CD4-positive, CD25-positive, alpha-beta regulatory T cell (primary cell): Measurements from ENCODE around the gene DSCAM. TPM values are rescaled to one million over a fixed set of nuclear protein-coding genes. Genes with fewer than 3 reads are reported as not detected.

Source experiments
- ATAC-seq, 2 donors: fragments of 150-1000 bp; cut with Tn5 transposase; one replicate each; pipeline ENCODE4 v1.10.0; 2021; ENCODE audit warnings: low read depth in 2 of 2, moderate number of reproducible peaks in 2 of 2, moderate library complexity in 1 of 2
- DNase-seq, 3 donors: peaks; one replicate each; pipeline versions ENCODE4 v3.0.0 to v3.0.0-alpha.2; 2012 to 2022; ENCODE audit warnings: mixed read lengths in 1 of 3
- H3K27ac ChIP-seq: one replicate; pipeline ENCODE4 v1.7.0; 2013; ENCODE audit warnings: mild to moderate bottlenecking, low read length; ENCODE audit not compliant: insufficient read depth, poor library complexity, severe bottlenecking
- H3K27me3 ChIP-seq: one replicate; pipeline ENCODE4 v1.7.0; 2013; ENCODE audit warnings: low read length; ENCODE audit not compliant: control insufficient read depth, insufficient read depth
- H3K36me3 ChIP-seq: one replicate; pipeline ENCODE4 v1.7.0; 2013; ENCODE audit warnings: mild to moderate bottlenecking, low read length, moderate library complexity; ENCODE audit not compliant: control insufficient read depth, insufficient read depth
- H3K4me1 ChIP-seq: 2 replicates; pipeline ENCODE4 v1.7.0; 2013; ENCODE audit warnings: mild to moderate bottlenecking, low read length; ENCODE audit not compliant: insufficient read depth, control insufficient read depth, poor library complexity, severe bottlenecking
- H3K4me3 ChIP-seq: one replicate; pipeline ENCODE4 v1.7.0; 2013; ENCODE audit warnings: low read depth, mild to moderate bottlenecking, low read length, moderate library complexity
- H3K9me3 ChIP-seq, 2 experiments: 1 replicate in 1 of 2; 2 replicates in 1 of 2; pipeline ENCODE4 v1.7.0; 2013; ENCODE audit warnings: low read length in 2 of 2, mild to moderate bottlenecking in 1 of 2, moderate library complexity in 1 of 2; ENCODE audit not compliant: control insufficient read depth in 2 of 2
- H3K27ac Mint-ChIP-seq, 3 donors: one replicate each; pipeline ENCODE4 v1.8.0; 2020 to 2022; ENCODE audit warnings: mild to moderate bottlenecking in 3 of 3, mixed read lengths in 3 of 3, moderate library complexity in 2 of 3
- H3K27me3 Mint-ChIP-seq: one replicate; pipeline ENCODE4 v1.8.0; 2022; ENCODE audit warnings: mild to moderate bottlenecking, mixed read lengths
- H3K36me3 Mint-ChIP-seq: one replicate; pipeline ENCODE4 v1.8.0; 2020; ENCODE audit warnings: mixed read lengths
- H3K4me1 Mint-ChIP-seq, 4 donors: one replicate each; pipeline ENCODE4 v1.8.0; 2020 to 2022; ENCODE audit warnings: mixed read lengths in 4 of 4, mild to moderate bottlenecking in 1 of 4
- H3K4me3 Mint-ChIP-seq, 4 donors: one replicate each; pipeline ENCODE4 v1.8.0; 2020 to 2022; ENCODE audit warnings: mild to moderate bottlenecking in 4 of 4, mixed read lengths in 4 of 4, moderate library complexity in 3 of 4
- H3K9me3 Mint-ChIP-seq, 7 donors: one replicate each; pipeline ENCODE4 v1.8.0; 2020 to 2022; ENCODE audit warnings: mixed read lengths in 7 of 7, mild to moderate bottlenecking in 3 of 7, moderate library complexity in 2 of 7
- polyA plus RNA-seq, 4 donors: library from polyadenylated mRNA; unstranded; fragments of 300-500 nt; fragmentation: Illumina TruSeq; gene quantifications; one replicate each; pipeline ENCODE4 v1.2.3, GENCODE V29; 2021
- total RNA-seq: library from RNA; stranded (reverse); gene quantifications from one replicate; pipeline ENCODE4 v1.2.3, GENCODE V29; 2022

DSCAM gene
- total and polyA plus RNA-seq, 5 donors from 2014 or later = not detected

GRCh38 chr21:40173816-40174215 is 673.1 kb downstream of the DSCAM start:
- Mint-ChIP-seq H3K27ac (no peak overlapping the region), H3K36me3 (no peaks in the 10 kb centered on the region), H3K4me1 (no peaks in the 10 kb centered on the region), H3K4me3 (no peak overlapping the region), H3K9me3 (peaks cover 0 to 7% (median 6%) of the 10 kb centered on the region in 7 donors), H3K27me3 (no peaks in the 10 kb centered on the region)
- Histone ChIP-seq H3K27ac (no peak overlapping the region), H3K4me1 (no peaks in the 10 kb centered on the region), H3K4me3 (no peak overlapping the region), H3K36me3 (no peaks in the 10 kb centered on the region), H3K27me3 (no peaks in the 10 kb centered on the region), H3K9me3 (peaks cover 0 to 3% of the 10 kb centered on the region in 2 experiments)
- DNase-seq (no peak), ATAC-seq (no peak)

GRCh38 chr21:40169971-40170370 is 677.0 kb downstream of the DSCAM start:
- ATAC-seq (no peak), DNase-seq (no peak)
- Histone ChIP-seq H3K27ac (no peak overlapping the region), H3K4me1 (no peaks in the 10 kb centered on the region), H3K9me3 (peaks cover 2 to 3% of the 10 kb centered on the region in 2 experiments), H3K36me3 (no peaks in the 10 kb centered on the region), H3K4me3 (no peak overlapping the region), H3K27me3 (no peaks in the 10 kb centered on the region)
- H3K27ac Mint-ChIP-seq = no peak overlapping the region
- no peaks in the 10 kb centered on the region for H3K36me3 Mint-ChIP-seq
- no peaks in the 10 kb centered on the region for H3K27me3 Mint-ChIP-seq
- H3K4me3 Mint-ChIP-seq = no peak overlapping the region
- H3K4me1 Mint-ChIP-seq = no peaks in the 10 kb centered on the region
- H3K9me3 Mint-ChIP-seq = peaks cover 0 to 8% (median 3%) of the 10 kb centered on the region in 7 donors

- no peak for DNase-seq
- Mint-ChIP-seq H3K36me3 (no peaks in the 10 kb centered on the region), H3K27me3 (no peaks in the 10 kb centered on the region), H3K27ac (no peak overlapping the region), H3K9me3 (peaks cover 0 to 8% (median 0%) of the 10 kb centered on the region in 7 donors), H3K4me3 (no peak overlapping the region), H3K4me1 (no peaks in the 10 kb centered on the region)
- H3K27me3 ChIP-seq = no peaks in the 10 kb centered on the region
- peaks cover 2 to 3% of the 10 kb centered on the region in 2 experiments for H3K9me3 ChIP-seq
- H3K4me3 ChIP-seq = no peak overlapping the region
- H3K36me3 ChIP-seq = no peaks in the 10 kb centered on the region
- no peak for ATAC-seq
- no peaks in the 10 kb centered on the region for H3K4me1 ChIP-seq
- no peak overlapping the region for H3K27ac ChIP-seq
These were observed 680.6 kb downstream of the DSCAM start for GRCh38 chr21:40166291-40166843.

- H3K27ac Mint-ChIP-seq = no peak overlapping the region
- no peak overlapping the region for H3K4me3 Mint-ChIP-seq
- H3K9me3 ChIP-seq = peaks cover 2 to 3% of the 10 kb centered on the region in 2 experiments
- H3K4me1 ChIP-seq = no peaks in the 10 kb centered on the region
- H3K9me3 Mint-ChIP-seq = peaks cover 0 to 8% (median 0%) of the 10 kb centered on the region in 7 donors
- H3K27me3 Mint-ChIP-seq = no peaks in the 10 kb centered on the region
- H3K4me3 ChIP-seq = no peak overlapping the region
- no peaks in the 10 kb centered on the region for H3K36me3 ChIP-seq
- no peak overlapping the region for H3K27ac ChIP-seq
- ATAC-seq (no peak), DNase-seq (no peak)
- no peaks in the 10 kb centered on the region for H3K27me3 ChIP-seq
- H3K36me3 Mint-ChIP-seq = no peaks in the 10 kb centered on the region
- H3K4me1 Mint-ChIP-seq = no peaks in the 10 kb centered on the region
These were observed 681.2 kb downstream of the DSCAM start for GRCh38 chr21:40165773-40166070.

GRCh38 chr21:40164905-40165772 is 681.8 kb downstream of the DSCAM start:
- H3K9me3 Mint-ChIP-seq = peaks cover 0 to 8% (median 3%) of the 10 kb centered on the region in 7 donors
- H3K9me3 ChIP-seq = peaks cover under 1 to 2% of the 10 kb centered on the region in 2 experiments
- DNase-seq (no peak), ATAC-seq (no peak)
- H3K4me3 Mint-ChIP-seq = no peak overlapping the region
- no peaks in the 10 kb centered on the region for H3K27me3 ChIP-seq
- no peaks in the 10 kb centered on the region for H3K4me1 Mint-ChIP-seq
- no peaks in the 10 kb centered on the region for H3K27me3 Mint-ChIP-seq
- no peaks in the 10 kb centered on the region for H3K36me3 Mint-ChIP-seq
- H3K27ac Mint-ChIP-seq = no peak overlapping the region
- no peaks in the 10 kb centered on the region for H3K4me1 ChIP-seq
- H3K27ac ChIP-seq = no peak overlapping the region
- H3K36me3 ChIP-seq = no peaks in the 10 kb centered on the region
- H3K4me3 ChIP-seq = no peak overlapping the region

- Histone ChIP-seq H3K9me3 (no peaks in the 10 kb centered on the region), H3K27me3 (no peaks in the 10 kb centered on the region), H3K4me3 (no peak overlapping the region), H3K27ac (no peak overlapping the region), H3K36me3 (no peaks in the 10 kb centered on the region), H3K4me1 (no peaks in the 10 kb centered on the region)
- DNase-seq (no peak), ATAC-seq (no peak)
- H3K4me3 Mint-ChIP-seq = no peak overlapping the region
- no peaks in the 10 kb centered on the region for H3K4me1 Mint-ChIP-seq
- peaks cover 0 to 4% (median 0%) of the 10 kb centered on the region in 7 donors for H3K9me3 Mint-ChIP-seq
- no peak overlapping the region for H3K27ac Mint-ChIP-seq
- no peaks in the 10 kb centered on the region for H3K36me3 Mint-ChIP-seq
- no peaks in the 10 kb centered on the region for H3K27me3 Mint-ChIP-seq
These were observed 684.9 kb downstream of the DSCAM start for GRCh38 chr21:40162075-40162474.

GRCh38 chr21:40160911-40161310 is 686.0 kb downstream of the DSCAM start:
- no peak overlapping the region for H3K27ac ChIP-seq
- H3K4me3 Mint-ChIP-seq = no peak overlapping the region
- no peaks in the 10 kb centered on the region for H3K4me1 Mint-ChIP-seq
- H3K9me3 Mint-ChIP-seq = peaks cover 0 to 6% (median 2%) of the 10 kb centered on the region in 7 donors
- no peak overlapping the region for H3K4me3 ChIP-seq
- no peaks in the 10 kb centered on the region for H3K27me3 Mint-ChIP-seq
- DNase-seq (no peak), ATAC-seq (no peak)
- no peaks in the 10 kb centered on the region for H3K36me3 Mint-ChIP-seq
- no peak overlapping the region for H3K27ac Mint-ChIP-seq
- H3K36me3 ChIP-seq = no peaks in the 10 kb centered on the region
- no peaks in the 10 kb centered on the region for H3K4me1 ChIP-seq
- no peaks in the 10 kb centered on the region for H3K9me3 ChIP-seq
- no peaks in the 10 kb centered on the region for H3K27me3 ChIP-seq

- Histone ChIP-seq H3K4me1 (no peaks in the 10 kb centered on the region), H3K4me3 (no peak overlapping the region), H3K9me3 (no peaks in the 10 kb centered on the region), H3K27ac (no peak overlapping the region), H3K27me3 (no peaks in the 10 kb centered on the region), H3K36me3 (no peaks in the 10 kb centered on the region)
- Mint-ChIP-seq H3K4me1 (no peaks in the 10 kb centered on the region), H3K9me3 (peaks cover 0 to 6% (median 3%) of the 10 kb centered on the region in 7 donors), H3K27me3 (no peaks in the 10 kb centered on the region), H3K27ac (no peak overlapping the region), H3K36me3 (no peaks in the 10 kb centered on the region), H3K4me3 (no peak overlapping the region)
- DNase-seq (no peak), ATAC-seq (no peak)
These were observed 688.6 kb downstream of the DSCAM start for GRCh38 chr21:40158366-40158765.
